Neuronal stem cell (in vitro differentiated cells): ENCODE data around the gene FMN1.

Source experiments
- DNase-seq: peaks from one replicate; pipeline ENCODE4 v3.0.0-alpha.2; 2013; ENCODE audit warnings: low spot score
- H2AFZ ChIP-seq: one replicate; pipeline ENCODE4 v1.6.1; 2013; ENCODE audit warnings: mild to moderate bottlenecking, low read length, inconsistent platforms
- H2AK5ac ChIP-seq: 2 replicates; pipeline ENCODE4 v1.6.1; 2013; ENCODE audit warnings: low read depth, mild to moderate bottlenecking, inconsistent platforms, low read length, moderate library complexity, mixed read lengths
- H2BK120ac ChIP-seq: 2 replicates; pipeline ENCODE4 v1.6.1; 2013; ENCODE audit warnings: low read depth, mild to moderate bottlenecking, inconsistent platforms, low read length, moderate library complexity, mixed read lengths
- H2BK12ac ChIP-seq: one replicate; pipeline ENCODE4 v1.6.1; 2013; ENCODE audit warnings: low read length, inconsistent platforms
- H2BK15ac ChIP-seq: 2 replicates; pipeline ENCODE4 v1.6.1; 2013; ENCODE audit warnings: mild to moderate bottlenecking, low read length, inconsistent platforms, mixed read lengths
- H2BK5ac ChIP-seq: one replicate; pipeline ENCODE4 v1.6.1; 2013; ENCODE audit warnings: inconsistent platforms, mild to moderate bottlenecking, low read length, moderate library complexity
- H3K14ac ChIP-seq: one replicate; pipeline ENCODE4 v1.6.1; 2013; ENCODE audit warnings: low read length, inconsistent platforms
- H3K18ac ChIP-seq: 2 replicates; pipeline ENCODE4 v1.6.1; 2013; ENCODE audit warnings: low read length, inconsistent platforms
- H3K23ac ChIP-seq: 2 replicates; pipeline ENCODE4 v1.6.1; 2013; ENCODE audit warnings: low read depth, mild to moderate bottlenecking, mixed read lengths, low read length, inconsistent platforms; ENCODE audit not compliant: poor library complexity
- H3K27ac ChIP-seq: replicated peaks from 3 replicates; pipeline ENCODE4 v1.5.1; 2013; ENCODE audit warnings: low read length, inconsistent platforms
- H3K27me3 ChIP-seq, 3 experiments: 2 replicates each; pipeline ENCODE4 v1.6.1; 2013; ENCODE audit warnings: low read length in 3 of 3, mild to moderate bottlenecking in 2 of 3, inconsistent platforms in 1 of 3, low read depth in 1 of 3, mixed read lengths in 1 of 3, moderate library complexity in 1 of 3; ENCODE audit not compliant: control insufficient read depth in 3 of 3, insufficient read depth in 3 of 3
- H3K36me3 ChIP-seq, 2 donors: replicated peaks in 1 of 2; 2 replicates each; pipeline ENCODE4 v1.6.1; 2013; ENCODE audit warnings: low read length in 2 of 2; ENCODE audit not compliant: control insufficient read depth in 2 of 2, insufficient read depth in 2 of 2
- H3K4ac ChIP-seq: 2 replicates; pipeline ENCODE4 v1.6.1; 2013; ENCODE audit warnings: inconsistent platforms, mild to moderate bottlenecking, low read length, moderate library complexity
- H3K4me1 ChIP-seq, 2 donors: 1 replicate in 1 of 2; 2 replicates in 1 of 2; pipeline ENCODE4 v1.6.1; 2013; ENCODE audit warnings: low read length in 2 of 2, low read depth in 1 of 2; ENCODE audit not compliant: control insufficient read depth in 2 of 2, insufficient read depth in 1 of 2
- H3K4me2 ChIP-seq: one replicate; pipeline ENCODE4 v1.6.1; 2013; ENCODE audit warnings: mild to moderate bottlenecking, low read length, inconsistent platforms; ENCODE audit not compliant: insufficient read depth, poor library complexity, severe bottlenecking
- H3K4me3 ChIP-seq, 2 donors: 2 replicates each; pipeline ENCODE4 v1.5.1; 2013; ENCODE audit warnings: low read length in 2 of 2, mild to moderate bottlenecking in 2 of 2, inconsistent platforms in 1 of 2, moderate library complexity in 1 of 2
- H3K79me1 ChIP-seq: one replicate; pipeline ENCODE4 v1.6.1; 2013; ENCODE audit warnings: low read depth, mild to moderate bottlenecking, inconsistent platforms, low read length, moderate library complexity
- H3K9ac ChIP-seq: one replicate; pipeline ENCODE4 v1.6.1; 2013; ENCODE audit warnings: mild to moderate bottlenecking, low read depth, low read length, inconsistent platforms; ENCODE audit not compliant: poor library complexity
- H3K9me3 ChIP-seq, 2 donors: replicated peaks in 1 of 2; 2 replicates each; pipeline versions ENCODE3 to v1.6.1; 2013; ENCODE audit warnings: low read length in 2 of 2, mild to moderate bottlenecking in 2 of 2, inconsistent platforms in 1 of 2, low read depth in 1 of 2, mixed read lengths in 1 of 2, moderate library complexity in 1 of 2; ENCODE audit not compliant: control insufficient read depth in 2 of 2, insufficient read depth in 1 of 2
- H4K8ac ChIP-seq: one replicate; pipeline ENCODE4 v1.6.1; 2013; ENCODE audit warnings: low read depth, mild to moderate bottlenecking, inconsistent platforms, low read length, moderate library complexity
- H4K91ac ChIP-seq: one replicate; pipeline ENCODE4 v1.6.1; 2013; ENCODE audit warnings: low read length, low read depth, mild to moderate bottlenecking, inconsistent platforms; ENCODE audit not compliant: poor library complexity
- WGBS, 2 donors: extraction: QIAGEN DNeasy Blood & Tissue Kit; methylation state at CpG; one replicate each; pipeline ENCODE4 v1.1.7; 2013; ENCODE audit warnings: missing lambda C conversion rate in 2 of 2, mixed read lengths in 1 of 2; ENCODE audit not compliant: insufficient read length in 2 of 2, insufficient replicate concordance in 1 of 2; ENCODE audit errors: extremely low coverage in 2 of 2; 5-methylcytosine and 5-hydroxymethylcytosine counted together

FMN1 gene

GRCh38 chr15:33116198-33116597 lies 78.3 kb downstream of the FMN1 start:
- Histone ChIP-seq H3K9me3 (no peaks in the 10 kb centered on the region), H3K4me1 (peaks cover 0 to 2% of the 10 kb centered on the region in 2 donors), H3K36me3 (no peaks in the 10 kb centered on the region), H3K9ac (no peak overlapping the region), H3K4me2 (no peak overlapping the region), H4K91ac (no peak overlapping the region), H2BK120ac (no peak overlapping the region), H2BK12ac (no peak overlapping the region), H2AK5ac (no peak overlapping the region), H3K27me3 (no peaks in the 10 kb centered on the region), H3K4me3 (no peak overlapping the region), H3K18ac (no peak overlapping the region), H4K8ac (no peak overlapping the region), H3K23ac (no peak overlapping the region), H2BK5ac (no peak overlapping the region), H3K4ac (no peak overlapping the region), H3K14ac (no peak overlapping the region), H2BK15ac (no peak overlapping the region), H3K27ac (no peak overlapping the region), H3K79me1 (no peaks in the 10 kb centered on the region), H2AFZ (no peak overlapping the region)
- no peak for DNase-seq
- WGBS, 2 donors = no CpG with 5 or more reads among the region's 8 CpGs

GRCh38 chr15:33115191-33115861 lies 79.2 kb downstream of the FMN1 start:
- H3K9me3 ChIP-seq = no peaks in the 10 kb centered on the region
- no peak for DNase-seq
- no peak overlapping the region for H2AK5ac ChIP-seq
- no peak overlapping the region for H3K4ac ChIP-seq
- H3K4me2 ChIP-seq = no peak overlapping the region
- H3K27me3 ChIP-seq = no peaks in the 10 kb centered on the region
- H2BK12ac ChIP-seq = no peak overlapping the region
- H2BK5ac ChIP-seq = no peak overlapping the region
- H3K4me3 ChIP-seq = no peak overlapping the region
- H2BK15ac ChIP-seq = no peak overlapping the region
- no peak overlapping the region for H3K14ac ChIP-seq
- H3K23ac ChIP-seq = no peak overlapping the region
- no peak overlapping the region for H2BK120ac ChIP-seq
- H3K18ac ChIP-seq = no peak overlapping the region
- no peak overlapping the region for H3K27ac ChIP-seq
- H3K79me1 ChIP-seq = no peaks in the 10 kb centered on the region
- WGBS, 2 donors = no CpG with 5 or more reads among the region's 4 CpGs
- H4K91ac ChIP-seq = no peak overlapping the region
- H3K9ac ChIP-seq = no peak overlapping the region
- H3K4me1 ChIP-seq = peaks cover 0 to 2% of the 10 kb centered on the region in 2 donors
- no peak overlapping the region for H4K8ac ChIP-seq
- H2AFZ ChIP-seq = no peak overlapping the region
- H3K36me3 ChIP-seq = no peaks in the 10 kb centered on the region

GRCh38 chr15:33114374-33114717 lies 80.2 kb downstream of the FMN1 start:
- H3K4me2 ChIP-seq = no peak overlapping the region
- H3K27me3 ChIP-seq = no peaks in the 10 kb centered on the region
- H2BK5ac ChIP-seq = no peak overlapping the region
- H4K91ac ChIP-seq = no peak overlapping the region
- no peak overlapping the region for H2AK5ac ChIP-seq
- H2BK12ac ChIP-seq = no peak overlapping the region
- no peak overlapping the region for H3K9ac ChIP-seq
- H3K9me3 ChIP-seq = no peaks in the 10 kb centered on the region
- no peak overlapping the region for H3K18ac ChIP-seq
- no peak overlapping the region for H2AFZ ChIP-seq
- no CpG with 5 or more reads among the region's 8 CpGs for WGBS, 2 donors
- peaks cover 0 to 2% of the 10 kb centered on the region in 2 donors for H3K4me1 ChIP-seq
- no peak overlapping the region for H3K4ac ChIP-seq
- H3K4me3 ChIP-seq = no peak overlapping the region
- no peak overlapping the region for H2BK15ac ChIP-seq
- no peak overlapping the region for H3K27ac ChIP-seq
- H3K36me3 ChIP-seq = no peaks in the 10 kb centered on the region
- no peak overlapping the region for H2BK120ac ChIP-seq
- H4K8ac ChIP-seq = no peak overlapping the region
- no peak overlapping the region for H3K14ac ChIP-seq
- no peaks in the 10 kb centered on the region for H3K79me1 ChIP-seq
- DNase-seq = no peak
- H3K23ac ChIP-seq = no peak overlapping the region

GRCh38 chr15:33113666-33114373 lies 80.7 kb downstream of the FMN1 start:
- Histone ChIP-seq H3K36me3 (no peaks in the 10 kb centered on the region), H3K4ac (no peak overlapping the region), H3K27me3 (no peaks in the 10 kb centered on the region), H3K4me1 (peaks cover 0 to 2% of the 10 kb centered on the region in 2 donors), H3K23ac (no peak overlapping the region), H3K79me1 (no peaks in the 10 kb centered on the region), H2BK120ac (no peak overlapping the region), H3K9me3 (no peaks in the 10 kb centered on the region), H3K9ac (no peak overlapping the region), H2AK5ac (no peak overlapping the region), H3K4me2 (no peak overlapping the region), H2BK5ac (no peak overlapping the region), H4K8ac (no peak overlapping the region), H3K18ac (no peak overlapping the region), H4K91ac (no peak overlapping the region), H2BK12ac (no peak overlapping the region), H3K4me3 (no peak overlapping the region), H2BK15ac (no peak overlapping the region), H3K14ac (no peak overlapping the region), H2AFZ (no peak overlapping the region), H3K27ac (no peak overlapping the region)
- DNase-seq = no peak
- no CpG with 5 or more reads among the region's 7 CpGs for WGBS, 2 donors
